Endothelial cell of umbilical vein (primary cell): ENCODE results near the gene KRT76. TPM values are rescaled to one million over a fixed set of nuclear protein-coding genes. Genes with fewer than 3 reads are reported as not detected.

Experiments
- BruUV-seq: library from RNA; stranded (reverse); fragments of 400-500 nt; replicated peaks from 2 replicates; lab custom pipeline; 2021; lab: Mats Ljungman, UMichigan
- CTCF ChIA-PET: fragments of 300-600, 350-600 bp; sonication (Branson Sonifier 250); formaldehyde crosslinking; loops from one replicate; lab custom pipeline; 2021; ENCODE audit warnings: antibody characterized with exemption, inconsistent platforms; lab: Charles Lee
- POLR2A ChIA-PET: fragments of 300-600, 350-600 bp; sonication (Branson Sonifier 250); formaldehyde crosslinking; loops from one replicate; lab custom pipeline; 2021; ENCODE audit warnings: antibody characterized with exemption, inconsistent platforms; lab: Charles Lee
- DNase-seq: peaks from one replicate; pipeline ENCODE4 v3.0.0-alpha.2; 2011; ENCODE audit warnings: low read depth, low spot score
- FAIRE-seq: peaks from 2 replicates; lab custom pipeline; 2011; peaks lifted over from hg19 to GRCh38; lab: Jason Lieb, UNC
- H2AFZ ChIP-seq: 2 replicates; pipeline ENCODE4 v1.6.0; 2012; ENCODE audit warnings: low read depth, low read length, control low read depth, inconsistent platforms
- H3K27ac ChIP-seq: 2 replicates; pipeline ENCODE4 v1.5.1; 2011; ENCODE audit warnings: low read depth, mild to moderate bottlenecking, control low read depth, low read length, moderate library complexity; ENCODE audit not compliant: insufficient read depth
- H3K27me3 ChIP-seq, 2 experiments: 2 replicates each; pipeline versions ENCODE4 v1.6.0 to v1.6.1; 2011; ENCODE audit warnings: low read length in 2 of 2, mixed read lengths in 1 of 2; ENCODE audit not compliant: control insufficient read depth in 2 of 2, insufficient read depth in 2 of 2
- H3K36me3 ChIP-seq, 2 experiments: 2 replicates in 1 of 2; 3 replicates in 1 of 2; pipeline ENCODE4 v1.5.1; 2011; ENCODE audit warnings: low read length in 2 of 2, mild to moderate bottlenecking in 1 of 2, moderate library complexity in 1 of 2; ENCODE audit not compliant: control insufficient read depth in 2 of 2, insufficient read depth in 2 of 2; ENCODE audit errors: extremely low read depth in 1 of 2
- H3K4me1 ChIP-seq: 3 replicates; pipeline ENCODE4 v1.5.1; 2011; ENCODE audit warnings: mild to moderate bottlenecking, low read length; ENCODE audit not compliant: control insufficient read depth, insufficient read depth; ENCODE audit errors: extremely low read depth
- H3K4me2 ChIP-seq: 2 replicates; pipeline ENCODE4 v1.6.1; 2011; ENCODE audit warnings: low read length, control low read depth, mixed read lengths; ENCODE audit not compliant: insufficient read depth
- H3K4me3 ChIP-seq, 3 experiments: fragments of 200-600 bp in 1 of 3; sonication (generic), shearing (Covaris generic) in 1 of 3; replicated peaks in 1 of 3; 2 replicates each; pipeline ENCODE4 v1.5.1; 2011 to 2016; ENCODE audit warnings: control low read depth in 3 of 3, low read length in 3 of 3, mild to moderate bottlenecking in 2 of 3, inconsistent platforms in 1 of 3, low read depth in 1 of 3, moderate library complexity in 1 of 3; ENCODE audit not compliant: insufficient read depth in 1 of 3
- H3K79me2 ChIP-seq: 2 replicates; pipeline ENCODE4 v1.6.0; 2012; ENCODE audit warnings: low read length, inconsistent platforms; ENCODE audit not compliant: control insufficient read depth, insufficient read depth
- H3K9ac ChIP-seq: replicated peaks from 2 replicates; pipeline ENCODE3; 2011; ENCODE audit warnings: low read length, control low read depth; ENCODE audit not compliant: insufficient read depth; ENCODE audit errors: extremely low read depth
- H3K9me1 ChIP-seq: replicated peaks from 3 replicates; pipeline ENCODE4 v1.6.0; 2011; ENCODE audit warnings: mild to moderate bottlenecking, low read length; ENCODE audit not compliant: control insufficient read depth, insufficient read depth; ENCODE audit errors: extremely low read depth
- H3K9me3 ChIP-seq: replicated peaks from 2 replicates; pipeline ENCODE4 v1.5.1; 2012; ENCODE audit warnings: low read length, inconsistent platforms; ENCODE audit not compliant: control insufficient read depth, insufficient read depth
- H4K20me1 ChIP-seq: replicated peaks from 2 replicates; pipeline ENCODE3; 2011; ENCODE audit warnings: mild to moderate bottlenecking, low read length; ENCODE audit not compliant: control insufficient read depth, insufficient read depth; ENCODE audit errors: extremely low read depth
- EZH2 ChIP-seq: IDR thresholded peaks from 2 replicates; pipeline ENCODE4 v1.6.1; 2012; ENCODE audit warnings: borderline replicate concordance, low read depth, mild to moderate bottlenecking, moderate library complexity, low read length, inconsistent platforms; ENCODE audit not compliant: severe bottlenecking
- FOS ChIP-seq: IDR thresholded peaks from 2 replicates; pipeline ENCODE4 v1.6.1; 2011; ENCODE audit warnings: mild to moderate bottlenecking, low read length, moderate library complexity, borderline replicate concordance; ENCODE audit not compliant: insufficient read depth
- MYC ChIP-seq: IDR thresholded peaks from one replicate; pipeline ENCODE4 v1.6.1; 2011; ENCODE audit warnings: mild to moderate bottlenecking, low read depth, low read length
- POLR2AphosphoS5 ChIP-seq: IDR thresholded peaks from 2 replicates; pipeline ENCODE4 v1.6.1; 2012; ENCODE audit warnings: low read depth, mild to moderate bottlenecking, control low read depth, low read length, moderate library complexity; ENCODE audit not compliant: insufficient read depth
- dilution Hi-C: fragments of 300-500 bp; cut with MboI; formaldehyde crosslinking; loops from one replicate; pipeline ENCODE4 v1.15.0; 2019; ENCODE audit warnings: low sequenced_read_pairs; ENCODE audit not compliant: extremely low pct_ligation_motif_present
- intact Hi-C: fragments of 100-400 bp; cut with micrococcal nuclease; formaldehyde crosslinking; loops from one replicate; pipeline ENCODE4 v1.10.0; 2022
- polyA plus RNA-seq, 4 experiments: library from polyadenylated mRNA; depleted of rRNA in 3 of 4; stranded (reverse) in 3 of 4; unstranded in 1 of 4; fragments of >200 nt; gene quantifications; 2 replicates each; pipeline versions ENCODE4 v1.2.1 to v1.2.3, GENCODE V29; 2011 to 2012; ENCODE audit warnings: missing spikeins in 1 of 4
- total RNA-seq: library from RNA; stranded (reverse); gene quantifications from 2 replicates; pipeline ENCODE4 v1.2.3, GENCODE V29; 2021

Gene KRT76
- total and polyA plus RNA-seq, 2 donors (not counting 3 experiments of a cell fraction or from before 2014, with no cell fraction given) = not detected

- Histone ChIP-seq H3K9me1 (no peaks in the 10 kb centered on the region), H3K4me2 (no peak overlapping the region), H3K4me3 (no peak overlapping the region), H2AFZ (no peak overlapping the region), H3K79me2 (no peaks in the 10 kb centered on the region), H3K4me1 (no peaks in the 10 kb centered on the region), H3K36me3 (no peaks in the 10 kb centered on the region), H3K27me3 (no peaks in the 10 kb centered on the region), H3K9me3 (no peaks in the 10 kb centered on the region), H3K9ac (no peak overlapping the region), H3K27ac (no peak overlapping the region), H4K20me1 (no peaks in the 10 kb centered on the region)
- CTCF ChIA-PET = interaction anchor here (0.6 kb wide), 1 partner anchor 23 kb away, joined by 3 read pairs; no protein-coding TSS in a partner anchor
- BruUV-seq = no TSS peak
- POLR2A ChIA-PET = no interaction called here
- intact Hi-C loops = no loop called here
- dilution Hi-C loops = no loop called here
- DNase-seq = no peak
- no peak for FAIRE-seq
- TF ChIP-seq FOS = no peak
- no peak for TF ChIP-seq MYC
These were observed 34.3 kb upstream of the KRT76 start for GRCh38 chr12:52811191-52812072.

GRCh38 chr12:52810554-52810953, 33.4 kb upstream of the KRT76 start:
- intact Hi-C loops (no loop called here), dilution Hi-C loops (no loop called here)
- POLR2A ChIA-PET = no interaction called here
- H3K4me2 ChIP-seq = no peak overlapping the region
- H3K27me3 ChIP-seq = no peaks in the 10 kb centered on the region
- H3K36me3 ChIP-seq = no peaks in the 10 kb centered on the region
- DNase-seq (no peak), FAIRE-seq (no peak)
- BruUV-seq = no TSS peak
- no peak for TF ChIP-seq POLR2AphosphoS5
- no peak for TF ChIP-seq EZH2
- H3K9me1 ChIP-seq = no peaks in the 10 kb centered on the region
- H4K20me1 ChIP-seq = no peaks in the 10 kb centered on the region
- no peak overlapping the region for H3K4me3 ChIP-seq
- H3K4me1 ChIP-seq = no peaks in the 10 kb centered on the region
- no peak overlapping the region for H3K9ac ChIP-seq
- H2AFZ ChIP-seq = no peak overlapping the region
- H3K9me3 ChIP-seq = no peaks in the 10 kb centered on the region
- no peak overlapping the region for H3K27ac ChIP-seq
- CTCF ChIA-PET = no interaction called here
- no peaks in the 10 kb centered on the region for H3K79me2 ChIP-seq
